ENCODE data around the gene CIBAR2. TPM values are rescaled to one million over a fixed set of nuclear protein-coding genes. Genes with fewer than 3 reads are reported as not detected.
"Not testable (repeated sequence)": the region's sequence is repeated elsewhere in the genome, so short reads cannot be mapped to it uniquely, and the experiment has no call there.

CIBAR2 gene
- total RNA-seq, 1 donor from 2014 or later, result not detected

DNA sequence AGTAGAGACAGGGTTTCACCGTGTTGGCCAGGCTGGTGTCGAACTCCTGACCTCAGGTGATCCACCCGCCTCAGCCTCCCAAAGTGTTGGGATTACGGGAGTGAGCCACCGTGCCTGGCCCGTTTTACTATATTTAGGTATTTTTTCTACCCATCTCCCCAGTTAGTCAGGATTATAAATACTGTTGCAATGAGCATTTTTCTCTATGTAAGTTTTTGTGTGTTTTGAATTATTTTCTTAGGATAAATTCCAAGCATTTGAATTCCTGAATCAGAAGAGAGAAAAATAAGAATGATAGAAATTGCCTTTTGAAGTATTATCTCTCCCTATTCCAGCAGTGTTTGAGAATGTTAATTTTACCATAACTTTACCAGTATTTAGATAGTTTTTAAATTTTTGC, 48.1 kb downstream of the CIBAR2 start:
- Mint-ChIP-seq H3K27me3 (ENCODE audit: low read depth) (peaks cover 2% of the 10 kb centered on the region), H3K4me3 (ENCODE audit: low read depth) (no peak overlapping the region), H3K27ac (no peak overlapping the region), H3K36me3 (ENCODE audit: low read depth) (peaks cover 9% of the 10 kb centered on the region), H3K4me1 (ENCODE audit: low read depth) (peaks cover 6% of the 10 kb centered on the region), H3K9me3 (no peaks in the 10 kb centered on the region)
- no peak for DNase-seq (ENCODE audit: low spot score)
- intact Hi-C loops (cut with micrococcal nuclease), result no loop called here

DNA sequence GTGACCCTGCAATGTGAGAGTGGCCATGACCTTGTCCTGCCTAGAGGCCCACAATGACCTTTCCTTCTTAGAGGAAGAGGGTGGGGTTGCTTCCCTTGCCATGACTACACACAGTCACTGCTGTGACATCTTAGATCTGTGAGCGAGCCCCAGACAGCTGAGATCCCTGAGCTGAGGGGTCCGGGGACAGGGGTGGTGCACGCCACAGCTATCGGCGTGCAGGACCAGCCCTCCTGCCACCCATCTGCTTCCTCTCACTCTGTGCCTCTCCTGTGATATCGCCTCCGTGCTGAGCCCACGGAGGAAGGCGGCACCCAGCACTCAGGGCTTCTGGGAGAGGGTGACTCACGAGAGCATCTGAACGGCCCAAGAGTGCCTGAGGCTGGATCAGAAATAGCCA, 49.4 kb downstream of the CIBAR2 start:
- Mint-ChIP-seq H3K27me3 (ENCODE audit: low read depth) (peaks cover 7% of the 10 kb centered on the region), H3K4me1 (ENCODE audit: low read depth) (peaks cover 7% of the 10 kb centered on the region), H3K4me3 (ENCODE audit: low read depth) (no peak overlapping the region), H3K36me3 (ENCODE audit: low read depth) (peaks cover 18% of the 10 kb centered on the region), H3K27ac (no peak overlapping the region), H3K9me3 (no peaks in the 10 kb centered on the region)
- no peak for DNase-seq (ENCODE audit: low spot score)
- intact Hi-C loops (cut with micrococcal nuclease), result no loop called here

DNA sequence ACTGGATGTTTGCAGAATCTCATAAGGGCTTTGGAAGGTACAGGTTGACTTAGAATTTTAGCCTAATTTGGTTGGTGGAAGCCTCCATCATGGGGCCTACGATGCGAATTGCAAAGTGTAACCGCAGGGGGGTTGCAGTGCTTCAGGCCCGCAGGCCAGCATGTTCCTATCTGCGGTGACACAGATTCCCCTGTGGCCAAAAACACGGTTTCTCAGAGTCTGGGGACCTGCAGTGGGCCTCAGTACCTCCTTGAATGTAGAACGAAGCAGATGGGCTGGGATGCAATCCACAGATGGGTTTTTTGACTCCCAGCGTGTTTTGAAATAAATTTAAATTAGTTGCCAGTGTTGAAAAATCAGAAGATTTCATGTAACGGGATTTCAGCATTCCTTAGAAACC, 49.9 kb downstream of the CIBAR2 start:
- Mint-ChIP-seq H3K4me1 (ENCODE audit: low read depth) (peaks cover 12% of the 10 kb centered on the region), H3K27ac (no peak overlapping the region), H3K36me3 (ENCODE audit: low read depth) (peaks cover 20% of the 10 kb centered on the region), H3K9me3 (no peaks in the 10 kb centered on the region), H3K4me3 (ENCODE audit: low read depth) (no peak overlapping the region), H3K27me3 (ENCODE audit: low read depth) (peaks cover 10% of the 10 kb centered on the region)
- intact Hi-C loops (cut with micrococcal nuclease), result no loop called here
- no peak for DNase-seq (ENCODE audit: low spot score)

DNA sequence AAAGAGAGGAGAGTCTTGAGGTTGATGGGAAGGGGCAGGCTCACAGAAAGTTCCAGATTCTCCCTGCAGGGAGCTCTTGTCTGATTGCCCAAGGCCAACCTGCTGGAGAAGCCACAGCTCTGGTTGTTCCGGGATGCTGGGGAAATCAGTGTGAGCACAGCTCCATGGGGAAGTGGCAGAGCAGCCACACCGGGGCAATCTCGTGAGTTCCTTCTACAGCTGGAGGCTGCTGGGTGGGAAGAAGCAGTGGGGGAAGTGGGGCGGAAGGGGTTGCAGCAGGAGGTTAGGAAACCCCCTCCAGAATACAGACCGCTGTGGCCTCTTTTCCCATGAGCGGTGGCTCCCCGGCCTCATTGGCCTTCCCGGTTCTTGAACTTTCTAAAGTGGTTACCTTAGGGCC, 50.7 kb downstream of the CIBAR2 start:
- no peaks in the 10 kb centered on the region for H3K9me3 Mint-ChIP-seq
- H3K27me3 Mint-ChIP-seq (ENCODE audit: low read depth), result peaks cover 10% of the 10 kb centered on the region
- H3K4me3 Mint-ChIP-seq (ENCODE audit: low read depth), result no peak overlapping the region
- no peak overlapping the region for H3K27ac Mint-ChIP-seq
- DNase-seq (ENCODE audit: low spot score), result no peak
- H3K4me1 Mint-ChIP-seq (ENCODE audit: low read depth), result peaks cover 19% of the 10 kb centered on the region
- intact Hi-C loops (cut with micrococcal nuclease), result no loop called here
- peaks cover 23% of the 10 kb centered on the region for H3K36me3 Mint-ChIP-seq (ENCODE audit: low read depth)

DNA sequence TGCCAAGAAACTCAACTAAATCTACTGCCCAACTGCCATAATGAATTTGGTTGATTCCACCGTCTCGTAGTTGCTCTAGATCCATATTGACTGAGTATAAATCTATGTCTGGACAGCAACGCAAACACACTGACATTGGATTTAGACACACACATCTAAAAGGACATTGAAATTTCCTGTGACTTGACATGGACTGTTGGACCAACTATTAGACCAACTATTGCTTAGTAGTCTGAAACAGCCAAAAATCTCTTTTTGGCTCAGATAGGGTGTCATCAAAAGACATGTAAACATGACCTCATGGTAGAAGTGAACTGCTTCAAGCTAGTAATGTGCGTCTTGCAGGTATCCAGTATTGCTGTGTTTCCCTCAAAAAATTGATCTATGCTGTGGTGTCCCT, 53.4 kb downstream of the CIBAR2 start:
- intact Hi-C loops (cut with micrococcal nuclease), result no loop called here
- H3K4me1 Mint-ChIP-seq (ENCODE audit: low read depth), result peaks cover 36% of the 10 kb centered on the region
- peaks cover 23% of the 10 kb centered on the region for H3K36me3 Mint-ChIP-seq (ENCODE audit: low read depth)
- peaks cover 10% of the 10 kb centered on the region for H3K27me3 Mint-ChIP-seq (ENCODE audit: low read depth)
- DNase-seq (ENCODE audit: low spot score), result no peak
- no peak overlapping the region for H3K27ac Mint-ChIP-seq
- no peak overlapping the region for H3K4me3 Mint-ChIP-seq (ENCODE audit: low read depth)
- no peaks in the 10 kb centered on the region for H3K9me3 Mint-ChIP-seq

DNA sequence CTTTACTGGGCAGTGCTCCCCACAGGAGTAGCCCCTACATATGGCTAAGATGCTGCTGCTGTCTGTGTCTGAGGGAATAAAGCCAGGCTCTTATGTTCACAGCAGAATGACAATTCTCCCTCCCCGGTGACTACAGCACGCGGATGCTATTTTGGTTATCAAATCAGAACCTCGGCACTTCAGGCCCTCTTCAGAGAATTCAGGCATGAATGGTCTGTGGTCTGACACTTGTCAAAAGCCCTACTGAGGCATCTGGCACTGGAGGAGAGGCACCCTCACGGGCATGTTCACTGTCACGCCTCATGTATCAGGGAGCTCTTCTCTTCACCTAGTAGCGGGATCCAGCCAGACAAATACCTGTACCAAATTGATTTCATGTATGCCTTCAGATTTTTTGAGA, 54.3 kb downstream of the CIBAR2 start:
- Mint-ChIP-seq H3K27me3 (ENCODE audit: low read depth) (peaks cover 10% of the 10 kb centered on the region), H3K9me3 (no peaks in the 10 kb centered on the region), H3K27ac (no peak overlapping the region), H3K36me3 (ENCODE audit: low read depth) (peaks cover 28% of the 10 kb centered on the region), H3K4me1 (ENCODE audit: low read depth) (peaks cover 38% of the 10 kb centered on the region), H3K4me3 (ENCODE audit: low read depth) (no peak overlapping the region)
- DNase-seq (ENCODE audit: low spot score), result no peak
- intact Hi-C loops (cut with micrococcal nuclease), result no loop called here

DNA sequence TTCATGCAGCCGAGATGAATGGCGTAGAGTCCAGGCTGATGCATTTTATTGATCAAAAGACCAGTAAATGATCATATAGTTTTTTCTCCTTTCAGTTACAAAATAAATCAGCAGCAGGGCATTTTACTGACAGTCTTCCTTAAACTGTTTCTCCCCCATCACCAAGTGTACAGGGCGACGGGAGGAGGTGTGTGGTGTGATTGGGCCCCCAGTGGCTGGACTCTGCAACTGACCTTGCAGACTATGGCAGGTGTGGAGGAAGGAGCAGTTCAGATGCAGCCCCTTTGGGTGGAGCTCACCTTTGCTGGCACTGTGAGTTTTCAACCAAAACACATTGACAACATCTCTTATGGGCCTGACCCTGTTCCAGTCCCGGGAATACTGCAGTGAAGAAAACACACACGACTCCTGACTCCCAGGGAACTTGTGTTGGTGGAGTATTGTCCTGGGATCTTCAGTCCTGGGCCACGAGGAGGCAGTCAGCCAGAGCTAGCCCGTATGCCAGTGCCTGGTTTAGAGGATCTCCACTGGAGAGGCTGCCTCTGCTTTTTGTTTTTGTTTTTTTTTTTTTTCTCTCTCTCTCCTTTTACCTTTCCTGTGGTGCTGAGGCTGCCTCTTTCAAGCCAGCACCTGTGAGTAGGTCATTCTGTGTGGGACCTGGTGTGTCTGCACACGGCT, 54.9 kb downstream of the CIBAR2 start:
- no peak overlapping the region for H3K27ac Mint-ChIP-seq
- no peak overlapping the region for H3K4me3 Mint-ChIP-seq (ENCODE audit: low read depth)
- H3K9me3 Mint-ChIP-seq, result no peaks in the 10 kb centered on the region
- DNase-seq (ENCODE audit: low spot score), result no peak
- peaks cover 10% of the 10 kb centered on the region for H3K27me3 Mint-ChIP-seq (ENCODE audit: low read depth)
- H3K36me3 Mint-ChIP-seq (ENCODE audit: low read depth), result peaks cover 28% of the 10 kb centered on the region
- H3K4me1 Mint-ChIP-seq (ENCODE audit: low read depth), result peaks cover 38% of the 10 kb centered on the region
- intact Hi-C loops (cut with micrococcal nuclease), result no loop called here

DNA sequence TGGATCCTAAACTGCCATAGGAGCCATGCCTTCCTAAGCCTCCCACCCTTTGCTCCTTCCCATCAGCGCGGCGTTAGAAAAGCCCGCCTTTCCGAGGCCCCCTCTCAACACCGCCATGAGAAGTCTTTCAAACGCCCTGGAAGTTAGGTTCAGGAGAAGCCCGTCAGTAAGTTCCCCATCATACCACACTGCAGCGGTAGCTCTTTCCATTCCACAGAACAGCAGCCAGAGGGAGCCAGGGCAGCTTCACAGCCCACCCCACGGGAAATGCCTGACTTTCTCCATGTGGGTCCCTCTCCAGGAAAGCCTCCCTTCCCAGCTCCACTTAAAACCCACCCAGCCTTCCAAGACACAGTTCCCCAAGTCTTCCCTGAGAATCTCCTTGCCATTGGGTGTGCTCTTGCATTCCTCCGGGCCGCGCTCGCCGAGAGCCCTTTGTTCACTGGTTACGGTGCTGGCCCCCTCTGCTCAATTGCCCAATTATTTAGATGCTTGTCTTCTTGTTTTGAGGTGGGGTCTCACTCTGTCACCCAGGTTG, 56.0 kb downstream of the CIBAR2 start:
- Mint-ChIP-seq H3K4me3 (ENCODE audit: low read depth) (peak overlapping the region; percentile 37), H3K27me3 (ENCODE audit: low read depth) (peaks cover 11% of the 10 kb centered on the region), H3K27ac (peak overlapping the region; percentile 80), H3K4me1 (ENCODE audit: low read depth) (peaks cover 36% of the 10 kb centered on the region), H3K36me3 (ENCODE audit: low read depth) (peaks cover 26% of the 10 kb centered on the region), H3K9me3 (no peaks in the 10 kb centered on the region)
- intact Hi-C loops (cut with micrococcal nuclease), result no loop called here
- DNase-seq (ENCODE audit: low spot score), result no peak

DNA sequence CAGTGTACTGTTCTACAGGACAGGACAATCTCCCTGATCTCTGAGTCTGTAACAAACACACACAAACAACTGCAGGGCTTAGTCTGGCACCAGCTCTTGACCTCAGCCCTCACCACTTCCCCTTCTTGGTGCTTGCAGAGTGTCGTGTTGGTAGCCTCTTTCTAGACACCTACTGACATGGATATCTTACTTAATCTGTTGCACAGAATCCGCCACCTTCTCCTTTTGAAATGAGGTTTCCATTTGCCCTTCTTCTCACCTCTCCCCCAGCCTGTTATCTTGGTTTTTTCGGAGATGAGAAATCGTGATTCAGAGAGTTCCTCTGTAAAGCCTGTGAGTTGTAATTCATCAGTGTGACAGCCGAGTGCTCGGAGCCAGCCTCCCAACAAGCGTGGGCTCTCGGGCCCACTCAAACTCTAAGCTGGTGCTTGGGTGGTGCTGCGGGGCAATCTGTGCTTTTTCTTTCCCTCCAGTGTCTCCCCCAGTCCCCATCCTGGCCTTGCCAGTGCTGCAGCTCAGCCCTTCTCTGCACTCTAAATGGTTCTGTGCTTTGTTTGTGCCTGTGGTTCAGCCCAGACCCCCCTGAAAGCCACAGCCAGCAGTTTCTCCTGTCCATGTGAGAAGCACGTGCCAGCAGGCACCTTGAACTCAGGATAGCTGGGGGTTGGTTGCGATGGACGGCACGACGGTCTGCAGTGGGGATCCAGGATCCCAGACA, 56.6 kb downstream of the CIBAR2 start:
- peak; percentile 85 for DNase-seq (ENCODE audit: low spot score)
- Mint-ChIP-seq H3K4me1 (ENCODE audit: low read depth) (peaks cover 35% of the 10 kb centered on the region), H3K27me3 (ENCODE audit: low read depth) (peaks cover 12% of the 10 kb centered on the region), H3K27ac (peak overlapping the region; percentile 80), H3K4me3 (ENCODE audit: low read depth) (peak overlapping the region; percentile 37), H3K9me3 (no peaks in the 10 kb centered on the region), H3K36me3 (ENCODE audit: low read depth) (peaks cover 25% of the 10 kb centered on the region)
- intact Hi-C loops (cut with micrococcal nuclease), result loop anchor here (1.0 to 2.0 kb wide), 3 partner anchors 26 to 39 kb away; no protein-coding TSS in a partner anchor

DNA sequence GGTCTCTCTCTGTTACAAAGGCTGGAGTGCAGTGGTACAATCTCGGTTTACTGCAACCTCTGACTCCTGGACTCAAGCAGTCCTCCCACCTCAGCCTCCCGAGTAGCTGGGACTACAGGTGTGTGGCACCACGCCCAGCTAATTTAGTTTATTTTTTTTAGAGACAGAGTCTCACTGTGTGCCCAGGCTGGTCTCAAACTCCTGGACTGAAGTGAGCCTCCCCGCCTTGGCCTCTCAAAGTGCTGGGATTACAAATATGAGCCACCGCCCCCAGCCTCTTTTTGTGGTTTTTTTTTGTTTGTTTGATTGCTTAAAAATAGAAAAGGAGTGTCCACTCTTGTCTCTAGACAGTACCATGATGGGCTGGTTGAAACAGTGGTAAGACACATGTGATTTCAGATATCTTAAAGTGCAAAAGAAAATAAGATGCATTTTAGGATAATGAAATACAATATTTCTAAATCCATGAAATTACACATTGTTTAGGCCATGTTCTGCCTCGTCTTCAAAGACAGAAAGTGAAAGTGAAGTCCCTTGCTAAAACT, 57.3 kb downstream of the CIBAR2 start:
- Mint-ChIP-seq H3K27me3 (ENCODE audit: low read depth) (peaks cover 12% of the 10 kb centered on the region), H3K27ac (peak overlapping the region; percentile 80), H3K36me3 (ENCODE audit: low read depth) (peaks cover 25% of the 10 kb centered on the region), H3K4me1 (ENCODE audit: low read depth) (peaks cover 35% of the 10 kb centered on the region), H3K4me3 (ENCODE audit: low read depth) (peak overlapping the region; percentile 37), H3K9me3 (no peaks in the 10 kb centered on the region)
- intact Hi-C loops (cut with micrococcal nuclease), result loop anchor here (1.0 to 2.0 kb wide), 3 partner anchors 26 to 38 kb away; no protein-coding TSS in a partner anchor
- DNase-seq (ENCODE audit: low spot score), result no peak

DNA sequence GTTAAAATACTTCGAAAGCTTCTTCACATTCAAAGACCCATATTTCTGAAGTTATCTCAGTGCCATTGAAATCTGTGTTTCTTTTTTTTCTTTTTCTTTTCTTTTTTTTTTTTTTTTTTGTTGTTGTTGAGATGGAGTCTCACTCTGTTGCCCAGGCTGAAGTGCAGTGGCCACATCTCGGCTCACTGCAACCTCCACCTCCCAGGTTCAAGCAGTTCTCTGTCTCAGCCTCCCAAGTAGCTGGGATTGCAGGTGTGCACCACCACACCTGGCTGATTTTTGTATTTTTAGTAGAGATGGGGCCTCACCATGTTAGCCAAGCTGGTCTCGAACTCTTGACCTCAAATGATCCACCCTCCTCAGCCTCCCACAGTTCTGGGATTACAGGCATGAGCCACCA, 58.0 kb downstream of the CIBAR2 start:
- peaks cover 12% of the 10 kb centered on the region for H3K27me3 Mint-ChIP-seq (ENCODE audit: low read depth)

DNA sequence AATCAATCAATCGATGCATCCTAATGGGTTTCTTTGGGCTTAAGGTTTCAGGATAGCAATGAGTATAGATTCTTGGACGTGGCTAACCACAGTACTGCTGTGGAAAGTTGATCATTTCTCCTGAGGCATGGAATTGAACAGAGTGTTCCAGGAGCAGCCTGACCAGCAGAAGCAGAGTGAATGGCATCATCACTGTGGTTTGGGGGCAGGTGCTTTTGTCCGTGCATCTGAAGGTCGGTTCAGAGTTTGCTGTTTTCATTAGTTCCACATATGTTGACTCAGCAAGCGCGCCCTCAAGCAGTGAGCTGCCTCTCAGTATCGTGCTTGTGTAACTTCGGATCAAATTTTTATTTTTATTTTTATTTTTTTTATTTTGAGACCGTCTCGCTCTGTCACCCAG, 59.7 kb downstream of the CIBAR2 start:
- Mint-ChIP-seq H3K9me3 (no peaks in the 10 kb centered on the region), H3K4me1 (ENCODE audit: low read depth) (peaks cover 32% of the 10 kb centered on the region), H3K27ac (no peak overlapping the region), H3K36me3 (ENCODE audit: low read depth) (peaks cover 13% of the 10 kb centered on the region), H3K4me3 (ENCODE audit: low read depth) (no peak overlapping the region), H3K27me3 (ENCODE audit: low read depth) (peaks cover 8% of the 10 kb centered on the region)
- DNase-seq (ENCODE audit: low spot score), result no peak
- intact Hi-C loops (cut with micrococcal nuclease), result no loop called here

More for the DNA sequence above, 58.0 kb downstream of the CIBAR2 start:
- H3K9me3 Mint-ChIP-seq; DNase-seq (ENCODE audit: low spot score); H3K27ac Mint-ChIP-seq; H3K4me3 Mint-ChIP-seq (ENCODE audit: low read depth): not testable (repeated sequence)
- peaks cover 25% of the 10 kb centered on the region for H3K36me3 Mint-ChIP-seq (ENCODE audit: low read depth)
- intact Hi-C loops (cut with micrococcal nuclease), result loop anchor here (2.0 kb wide), 1 partner anchor 38 kb away; no protein-coding TSS in a partner anchor
- H3K4me1 Mint-ChIP-seq (ENCODE audit: low read depth), result peaks cover 32% of the 10 kb centered on the region

DNA sequence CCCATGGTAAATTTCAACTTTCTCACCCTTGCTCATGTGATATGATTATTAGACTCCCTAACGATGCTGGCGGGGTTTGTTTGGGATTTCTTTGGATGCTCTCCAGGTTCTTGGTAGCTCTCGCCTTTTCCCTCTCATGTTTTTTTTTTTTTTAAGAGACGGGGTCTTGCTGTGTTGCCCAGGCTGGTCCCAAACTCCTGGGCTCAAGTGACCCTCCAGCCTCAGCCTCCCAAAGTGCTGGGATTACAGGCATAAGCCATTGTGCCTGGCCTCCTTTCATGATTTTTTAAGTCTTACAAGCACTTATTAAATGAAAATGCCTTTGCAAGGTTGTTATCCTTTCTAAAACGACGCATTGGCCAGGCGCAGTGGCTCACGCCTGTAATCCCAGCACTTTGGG, 60.6 kb downstream of the CIBAR2 start:
- H3K9me3 Mint-ChIP-seq, result no peaks in the 10 kb centered on the region
- H3K36me3 Mint-ChIP-seq (ENCODE audit: low read depth), result peaks cover 9% of the 10 kb centered on the region
- H3K4me1 Mint-ChIP-seq (ENCODE audit: low read depth), result peaks cover 24% of the 10 kb centered on the region
- H3K4me3 Mint-ChIP-seq (ENCODE audit: low read depth), result no peak overlapping the region
- peaks cover 8% of the 10 kb centered on the region for H3K27me3 Mint-ChIP-seq (ENCODE audit: low read depth)
- no peak overlapping the region for H3K27ac Mint-ChIP-seq
- intact Hi-C loops (cut with micrococcal nuclease), result no loop called here
- DNase-seq (ENCODE audit: low spot score), result no peak

Data from activated T-helper 2 cell treated with anti-CD3 and anti-CD28 coated beads, Interferon-gamma antibody, Interleukin-2, Interleukin-4, amounts not matched to agents 10 μg/mL and 5 μg/mL and 100 μg/mL, durations not matched to agents 14 hours and 24 hours and 36 hours (primary cell).